Body of pancreas (tissue), 4 donors: ENCODE data around the gene OR2Y1. TPM values are rescaled to one million over a fixed set of nuclear protein-coding genes. Genes with fewer than 3 reads are reported as not detected.
"Not testable (repeated sequence)": the region's sequence is repeated elsewhere in the genome, so short reads cannot be mapped to it uniquely, and the experiment has no call there.

Experiments used
- ATAC-seq: fragments of 150-250 bp; one replicate; pipeline ENCODE4 v1.9.1; 2016
- DNase-seq, 4 donors: peaks; one replicate each; pipeline ENCODE4 v3.0.0-alpha.2; 2019
- H3K27ac ChIP-seq, 4 donors: fragments of 200-600 bp; sonication (generic); 1 replicate in 3 of 4; 2 replicates in 1 of 4; pipeline versions ENCODE4 v1.5.1 to v1.6.1; 2016 to 2019; ENCODE audit warnings: mild to moderate bottlenecking in 1 of 4, mixed read lengths in 1 of 4, moderate library complexity in 1 of 4
- H3K27me3 ChIP-seq, 2 donors: fragments of 200-600 bp; sonication (generic); one replicate each; pipeline ENCODE4 v1.6.0; 2016; ENCODE audit warnings: mild to moderate bottlenecking in 1 of 2
- H3K36me3 ChIP-seq, 2 donors: fragments of 200-600 bp; sonication (generic); replicated peaks in 1 of 2; 2 replicates each; pipeline ENCODE4 v1.5.1; 2016; ENCODE audit warnings: low read depth in 2 of 2; ENCODE audit not compliant: insufficient read depth in 1 of 2
- H3K4me1 ChIP-seq: fragments of 200-600 bp; sonication (generic); one replicate; pipeline ENCODE4 v1.6.0; 2016
- H3K4me3 ChIP-seq, 2 donors: fragments of 200-600 bp; sonication (generic); 1 replicate in 1 of 2; 2 replicates in 1 of 2; pipeline ENCODE4 v1.5.1; 2016 to 2019
- H3K9me3 ChIP-seq, 3 donors: fragments of 200-600 bp; sonication (generic); 1 replicate in 2 of 3; 2 replicates in 1 of 3; pipeline ENCODE4 v1.5.1; 2016
- CTCF ChIP-seq, 7 experiments: fragments of 450-650 bp in 4 of 7; fragments of 200-600 bp in 3 of 7; sonication (generic) in 3 of 7; IDR thresholded peaks; one replicate each; pipeline ENCODE4 v1.5.1; 2016 to 2019; ENCODE audit warnings: antibody characterized with exemption in 7 of 7
- POLR2A ChIP-seq, 3 donors: fragments of 450-650 bp; IDR thresholded peaks; one replicate each; pipeline ENCODE4 v1.6.1; 2016; ENCODE audit warnings: antibody characterized with exemption in 3 of 3, mild to moderate bottlenecking in 2 of 3
- WGBS, 2 donors: methylation state at CpG; one replicate each; pipeline ENCODE4 v1.1.5; 2017; 5-methylcytosine and 5-hydroxymethylcytosine counted together
- intact Hi-C: fragments of 100-400 bp; cut with DNase I; formaldehyde crosslinking; loops from one replicate; pipeline ENCODE4 v1.15.1; 2023
- total RNA-seq, 2 donors: library from RNA; depleted of rRNA; stranded (reverse); fragments of >200 nt; gene quantifications; one replicate each; pipeline ENCODE4 v1.1.0, GENCODE V29; 2016

OR2Y1 gene
- total RNA-seq, 2 donors from 2014 or later, result not detected

GRCh38 chr5:180782748-180783147, 42.9 kb upstream of the OR2Y1 start:
- intact Hi-C loops, result no loop called here
- H3K4me1 ChIP-seq, result peaks cover 36% of the 10 kb centered on the region
- ATAC-seq (no peak), DNase-seq (no peak)
- H3K27ac ChIP-seq, result no peak overlapping the region
- H3K36me3 ChIP-seq, result no peaks in the 10 kb centered on the region
- no peak for TF ChIP-seq POLR2A (IDR thresholded peaks at IDR 0.05)
- no peak for TF ChIP-seq CTCF (IDR thresholded peaks at IDR 0.05)
- H3K9me3 ChIP-seq, result no peaks in the 10 kb centered on the region
- no peak overlapping the region for H3K4me3 ChIP-seq
- H3K27me3 ChIP-seq, result no peaks in the 10 kb centered on the region
- WGBS, 2 donors, result 80 to 83% methylated on average over 2 of the region's 2 CpGs

GRCh38 chr5:180781900-180782326, 42.1 kb upstream of the OR2Y1 start:
- DNase-seq, H3K9me3 ChIP-seq, H3K27ac ChIP-seq, H3K4me3 ChIP-seq, intact Hi-C loops, H3K27me3 ChIP-seq, ATAC-seq, H3K36me3 ChIP-seq: not testable (repeated sequence)
- H3K4me1 ChIP-seq, result peaks cover 28% of the 10 kb centered on the region
- 88 to 91% methylated on average over 9 to 14 of the region's 14 CpGs for WGBS, 2 donors

GRCh38 chr5:180779985-180780610, 40.2 kb upstream of the OR2Y1 start:
- TF ChIP-seq CTCF (IDR thresholded peaks at IDR 0.05) (no peak), POLR2A (IDR thresholded peaks at IDR 0.05) (no peak)
- Histone ChIP-seq H3K4me1 (peaks cover 10% of the 10 kb centered on the region), H3K27ac (no peak overlapping the region), H3K27me3 (no peaks in the 10 kb centered on the region), H3K4me3 (no peak overlapping the region), H3K9me3 (no peaks in the 10 kb centered on the region), H3K36me3 (no peaks in the 10 kb centered on the region)
- no peak for ATAC-seq
- 69 to 72% methylated on average over 7 to 10 of the region's 10 CpGs for WGBS, 2 donors
- no peak for DNase-seq
- intact Hi-C loops, result no loop called here

- 94 to 100% methylated on average over 1 of the region's 1 CpG for WGBS, 2 donors
- no peaks in the 10 kb centered on the region for H3K9me3 ChIP-seq
- H3K4me1 ChIP-seq, result no peaks in the 10 kb centered on the region
- DNase-seq (no peak), ATAC-seq (no peak)
- H3K27me3 ChIP-seq, result no peaks in the 10 kb centered on the region
- TF ChIP-seq CTCF (IDR thresholded peaks at IDR 0.05), result no peak
- TF ChIP-seq POLR2A (IDR thresholded peaks at IDR 0.05), result no peak
- no peak overlapping the region for H3K27ac ChIP-seq
- intact Hi-C loops, result no loop called here
- no peak overlapping the region for H3K4me3 ChIP-seq
- H3K36me3 ChIP-seq, result no peaks in the 10 kb centered on the region
Measured at GRCh38 chr5:180777475-180777874, 37.6 kb upstream of the OR2Y1 start.

- intact Hi-C loops, result no loop called here
- no peak overlapping the region for H3K4me3 ChIP-seq
- WGBS, 2 donors, result 97 to 100% methylated on average over 1 of the region's 1 CpG
- no peak for DNase-seq
- no peaks in the 10 kb centered on the region for H3K27me3 ChIP-seq
- H3K4me1 ChIP-seq, result no peaks in the 10 kb centered on the region
- ATAC-seq, result no peak
- H3K27ac ChIP-seq, result no peak overlapping the region
- no peaks in the 10 kb centered on the region for H3K36me3 ChIP-seq
- TF ChIP-seq CTCF (IDR thresholded peaks at IDR 0.05) (no peak), POLR2A (IDR thresholded peaks at IDR 0.05) (no peak)
- no peaks in the 10 kb centered on the region for H3K9me3 ChIP-seq
Measured at GRCh38 chr5:180776376-180776775, 36.5 kb upstream of the OR2Y1 start.
